SK-N-SH (cell line): ENCODE measurements around the gene TP53I13. TPM values are rescaled to one million over a fixed set of nuclear protein-coding genes. Genes with fewer than 3 reads are reported as not detected.

Experiments
- CTCF ChIA-PET: fragments of 300-600, 350-600 bp; formaldehyde crosslinking; extraction: SDS; loops from one replicate; lab custom pipeline; 2021; lab: Yijun Ruan, JAX
- POLR2A ChIA-PET: fragments of 350-600 bp; sonication (Branson Sonifier 250); formaldehyde crosslinking; extraction: SDS; loops from one replicate; lab custom pipeline; 2020; ENCODE audit warnings: antibody characterized with exemption, inconsistent platforms; lab: Yijun Ruan, JAX
- DNase-seq: peaks from one replicate; pipeline ENCODE4 v3.0.0; 2012
- H2AFZ ChIP-seq: fragments of 200-600 bp; sonication (generic); 2 replicates; pipeline ENCODE4 v1.8.1; 2016; ENCODE audit warnings: antibody characterized with exemption, mild to moderate bottlenecking, low read depth
- H3F3A ChIP-seq: fragments of 200-600 bp; sonication (generic); replicated peaks from 2 replicates; pipeline ENCODE3; 2016; ENCODE audit warnings: antibody characterized with exemption, mild to moderate bottlenecking; ENCODE audit not compliant: insufficient read depth
- H3K27ac ChIP-seq, 2 experiments: fragments of 200-500 bp in 1 of 2; fragments of 200-600 bp in 1 of 2; sonication (Bioruptor generic) in 1 of 2; sonication (generic), shearing (Covaris generic) in 1 of 2; 2 replicates each; pipeline versions ENCODE4 v1.5.1 to v1.6.1; 2014 to 2016; ENCODE audit warnings: low read depth in 2 of 2, inconsistent platforms in 1 of 2, low read length in 1 of 2, mild to moderate bottlenecking in 1 of 2, mixed read lengths in 1 of 2
- H3K27me3 ChIP-seq: fragments of 200-600 bp; sonication (generic), shearing (Covaris generic); 2 replicates; pipeline ENCODE4 v1.6.1; 2016; ENCODE audit warnings: mixed run types; ENCODE audit not compliant: insufficient read depth
- H3K36me3 ChIP-seq, 2 experiments: fragments of 200-500 bp in 1 of 2; fragments of 200-600 bp in 1 of 2; sonication (Bioruptor generic) in 1 of 2; sonication (generic) in 1 of 2; replicated peaks in 1 of 2; 2 replicates each; pipeline versions ENCODE3 to v1.5.1; 2014 to 2016; ENCODE audit warnings: low read length in 1 of 2, mild to moderate bottlenecking in 1 of 2; ENCODE audit not compliant: insufficient read depth in 2 of 2, control insufficient read depth in 1 of 2
- H3K4me1 ChIP-seq, 2 experiments: fragments of 200-500 bp in 1 of 2; fragments of 200-600 bp in 1 of 2; sonication (Bioruptor generic) in 1 of 2; sonication (generic), shearing (Covaris generic) in 1 of 2; 2 replicates each; pipeline versions ENCODE4 v1.5.1 to v1.6.1; 2014 to 2016; ENCODE audit warnings: low read depth in 1 of 2, low read length in 1 of 2, mixed run types in 1 of 2; ENCODE audit not compliant: insufficient read depth in 2 of 2, control insufficient read depth in 1 of 2
- H3K4me2 ChIP-seq: fragments of 200-600 bp; sonication (generic), shearing (Covaris generic); 2 replicates; pipeline ENCODE4 v1.6.1; 2017; ENCODE audit warnings: mixed run types
- H3K4me3 ChIP-seq, 2 experiments: fragments of 200-500 bp in 1 of 2; fragments of 200-600 bp in 1 of 2; sonication (Bioruptor generic) in 1 of 2; sonication (generic), shearing (Covaris generic) in 1 of 2; 2 replicates each; pipeline versions ENCODE4 v1.5.1 to v1.8.1; 2014 to 2016; ENCODE audit warnings: low read depth in 2 of 2, inconsistent platforms in 1 of 2, low read length in 1 of 2, mild to moderate bottlenecking in 1 of 2, mixed read lengths in 1 of 2, moderate library complexity in 1 of 2
- H3K79me2 ChIP-seq: fragments of 200-600 bp; sonication (generic); 2 replicates; pipeline ENCODE4 v1.8.1; 2017; ENCODE audit warnings: mild to moderate bottlenecking; ENCODE audit not compliant: insufficient read depth
- H3K9ac ChIP-seq: fragments of 200-600 bp; sonication (generic); 2 replicates; pipeline ENCODE4 v1.6.1; 2017; ENCODE audit warnings: mixed run types
- H3K9me2 ChIP-seq: fragments of 200-600 bp; sonication (generic); 2 replicates; pipeline ENCODE4 v1.6.1; 2017; ENCODE audit warnings: mixed run types
- H3K9me3 ChIP-seq: fragments of 200-600 bp; sonication (generic); 2 replicates; pipeline ENCODE4 v1.6.1; 2017; ENCODE audit warnings: mixed run types, mild to moderate bottlenecking, moderate library complexity
- H4K20me1 ChIP-seq: fragments of 200-600 bp; sonication (generic); 2 replicates; pipeline ENCODE4 v1.6.1; 2017; ENCODE audit warnings: mild to moderate bottlenecking, mixed run types; ENCODE audit not compliant: insufficient read depth
- CHD2 ChIP-seq: fragments of 150-350 bp; IDR thresholded peaks from 2 replicates; pipeline ENCODE4 v1.6.1; 2018; ENCODE audit warnings: low read length; ENCODE audit not compliant: partially characterized antibody
- FOSL2 ChIP-seq: IDR thresholded peaks from 2 replicates; pipeline ENCODE4 v1.4.0; 2012; ENCODE audit warnings: low read depth, mild to moderate bottlenecking, moderate library complexity, borderline replicate concordance
- FOXM1 ChIP-seq: IDR thresholded peaks from 2 replicates; pipeline ENCODE4 v1.4.0; 2012; ENCODE audit warnings: low read depth, mild to moderate bottlenecking
- JUND ChIP-seq: IDR thresholded peaks from 2 replicates; pipeline ENCODE4 v1.4.0; 2012
- MEF2A ChIP-seq: IDR thresholded peaks from 2 replicates; pipeline ENCODE4 v1.4.0; 2012; ENCODE audit warnings: low read depth, borderline replicate concordance
- NFIC ChIP-seq: IDR thresholded peaks from 2 replicates; pipeline ENCODE4 v1.4.0; 2012; ENCODE audit warnings: borderline replicate concordance
- POLR2AphosphoS5 ChIP-seq: IDR thresholded peaks from 2 replicates; pipeline ENCODE4 v1.6.1; 2012; ENCODE audit warnings: low read depth, low read length
- RCOR1 ChIP-seq: fragments of 150-350 bp; IDR thresholded peaks from 2 replicates; pipeline ENCODE4 v1.6.1; 2017; ENCODE audit warnings: antibody characterized with exemption, low read length
- RFX5 ChIP-seq: IDR thresholded peaks from 2 replicates; pipeline ENCODE4 v1.6.1; 2012; ENCODE audit warnings: mild to moderate bottlenecking, improper control_type of control experiment, low read length
- RXRA ChIP-seq: IDR thresholded peaks from 2 replicates; pipeline ENCODE4 v1.4.0; 2012; ENCODE audit warnings: low read depth, mild to moderate bottlenecking, borderline replicate concordance
- TAF1 ChIP-seq: IDR thresholded peaks from 2 replicates; pipeline ENCODE4 v1.6.1; 2012; ENCODE audit warnings: low read depth, mild to moderate bottlenecking, low read length, moderate library complexity, borderline replicate concordance
- YY1 ChIP-seq: IDR thresholded peaks from 2 replicates; pipeline ENCODE4 v1.4.0; 2012; ENCODE audit warnings: low read depth, mild to moderate bottlenecking
- WGBS: methylation state at CpG from one replicate; pipeline ENCODE4 v1.1.6; 2017; ENCODE audit warnings: low lambda C conversion rate; 5-methylcytosine and 5-hydroxymethylcytosine counted together
- polyA plus RNA-seq, 3 experiments: library from polyadenylated mRNA; depleted of rRNA; stranded (reverse); fragments of >200 nt; gene quantifications; 2 replicates each; pipeline ENCODE4 v1.2.3, GENCODE V29; 2012
- TF ChIP-seq, protein P1 (sequence below): IDR thresholded peaks from 2 replicates; pipeline ENCODE4 v1.4.0; 2012; ENCODE audit warnings: low read depth, borderline replicate concordance
- TF ChIP-seq, protein P2 (sequence below): IDR thresholded peaks from 2 replicates; pipeline ENCODE4 v1.6.1; 2012; ENCODE audit warnings: mild to moderate bottlenecking, low read depth, low read length, moderate library complexity
- TF ChIP-seq, protein P3 (sequence below): IDR thresholded peaks from 2 replicates; pipeline ENCODE4; 2012
- TF ChIP-seq, protein P4 (sequence below): fragments of 200-600 bp; sonication (generic); IDR thresholded peaks from 2 replicates; pipeline ENCODE4 v1.6.1; 2017; ENCODE audit warnings: antibody characterized with exemption, mild to moderate bottlenecking, moderate library complexity

Gene TP53I13
- polyA plus RNA-seq, 1 of the 3 experiments (the other 2 are of a cell fraction): 39.2 TPM

DNA sequence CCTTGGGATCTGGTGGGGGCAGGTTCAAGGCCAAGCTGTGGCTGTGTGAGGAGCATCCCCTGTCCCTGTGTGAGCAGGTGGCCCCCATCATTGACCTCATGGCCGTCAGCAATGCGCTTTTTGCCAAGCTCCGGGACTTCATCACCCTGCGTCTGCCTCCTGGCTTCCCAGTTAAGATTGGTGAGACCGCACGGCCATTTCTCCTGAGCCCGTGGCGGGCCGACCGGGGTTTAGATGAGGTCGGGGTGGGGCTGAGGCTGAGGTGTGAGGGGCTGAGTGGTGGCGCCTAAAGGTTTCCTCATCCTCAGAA lies 43.5 kb downstream of the TP53I13 start:
- no peaks in the 10 kb centered on the region for H3K27me3 ChIP-seq
- H3K27ac ChIP-seq: no peak overlapping the region; a peak in 1 of 4 replicates
- peaks cover 0 to 34% of the 10 kb centered on the region in 2 experiments for H3K36me3 ChIP-seq
- H3K9me3 ChIP-seq: no peaks in the 10 kb centered on the region
- H2AFZ ChIP-seq: no peak overlapping the region
- WGBS: 94% methylated on average over 4 of the region's 12 CpGs
- H3K4me2 ChIP-seq: no peak overlapping the region
- POLR2A ChIA-PET: no interaction called here
- DNase-seq: no peak
- no peaks in the 10 kb centered on the region for H4K20me1 ChIP-seq
- CTCF ChIA-PET: no interaction called here
- no peak overlapping the region for H3K9ac ChIP-seq
- no peaks in the 10 kb centered on the region for H3F3A ChIP-seq
- no peaks in the 10 kb centered on the region for H3K79me2 ChIP-seq
- H3K9me2 ChIP-seq: no peaks in the 10 kb centered on the region
- no peak for TF ChIP-seq JUND
- no peak for TF ChIP-seq CHD2
- TF ChIP-seq FOSL2: no peak
- TF ChIP-seq TAF1: no peak
- TF ChIP-seq, protein P1, sequence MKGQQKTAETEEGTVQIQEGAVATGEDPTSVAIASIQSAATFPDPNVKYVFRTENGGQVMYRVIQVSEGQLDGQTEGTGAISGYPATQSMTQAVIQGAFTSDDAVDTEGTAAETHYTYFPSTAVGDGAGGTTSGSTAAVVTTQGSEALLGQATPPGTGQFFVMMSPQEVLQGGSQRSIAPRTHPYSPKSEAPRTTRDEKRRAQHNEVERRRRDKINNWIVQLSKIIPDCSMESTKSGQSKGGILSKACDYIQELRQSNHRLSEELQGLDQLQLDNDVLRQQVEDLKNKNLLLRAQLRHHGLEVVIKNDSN: no peak
- TF ChIP-seq, protein P2, sequence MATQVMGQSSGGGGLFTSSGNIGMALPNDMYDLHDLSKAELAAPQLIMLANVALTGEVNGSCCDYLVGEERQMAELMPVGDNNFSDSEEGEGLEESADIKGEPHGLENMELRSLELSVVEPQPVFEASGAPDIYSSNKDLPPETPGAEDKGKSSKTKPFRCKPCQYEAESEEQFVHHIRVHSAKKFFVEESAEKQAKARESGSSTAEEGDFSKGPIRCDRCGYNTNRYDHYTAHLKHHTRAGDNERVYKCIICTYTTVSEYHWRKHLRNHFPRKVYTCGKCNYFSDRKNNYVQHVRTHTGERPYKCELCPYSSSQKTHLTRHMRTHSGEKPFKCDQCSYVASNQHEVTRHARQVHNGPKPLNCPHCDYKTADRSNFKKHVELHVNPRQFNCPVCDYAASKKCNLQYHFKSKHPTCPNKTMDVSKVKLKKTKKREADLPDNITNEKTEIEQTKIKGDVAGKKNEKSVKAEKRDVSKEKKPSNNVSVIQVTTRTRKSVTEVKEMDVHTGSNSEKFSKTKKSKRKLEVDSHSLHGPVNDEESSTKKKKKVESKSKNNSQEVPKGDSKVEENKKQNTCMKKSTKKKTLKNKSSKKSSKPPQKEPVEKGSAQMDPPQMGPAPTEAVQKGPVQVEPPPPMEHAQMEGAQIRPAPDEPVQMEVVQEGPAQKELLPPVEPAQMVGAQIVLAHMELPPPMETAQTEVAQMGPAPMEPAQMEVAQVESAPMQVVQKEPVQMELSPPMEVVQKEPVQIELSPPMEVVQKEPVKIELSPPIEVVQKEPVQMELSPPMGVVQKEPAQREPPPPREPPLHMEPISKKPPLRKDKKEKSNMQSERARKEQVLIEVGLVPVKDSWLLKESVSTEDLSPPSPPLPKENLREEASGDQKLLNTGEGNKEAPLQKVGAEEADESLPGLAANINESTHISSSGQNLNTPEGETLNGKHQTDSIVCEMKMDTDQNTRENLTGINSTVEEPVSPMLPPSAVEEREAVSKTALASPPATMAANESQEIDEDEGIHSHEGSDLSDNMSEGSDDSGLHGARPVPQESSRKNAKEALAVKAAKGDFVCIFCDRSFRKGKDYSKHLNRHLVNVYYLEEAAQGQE: no peak
- no peak for TF ChIP-seq YY1
- TF ChIP-seq NFIC: no peak
- no peak for TF ChIP-seq MEF2A
- TF ChIP-seq, protein P3, sequence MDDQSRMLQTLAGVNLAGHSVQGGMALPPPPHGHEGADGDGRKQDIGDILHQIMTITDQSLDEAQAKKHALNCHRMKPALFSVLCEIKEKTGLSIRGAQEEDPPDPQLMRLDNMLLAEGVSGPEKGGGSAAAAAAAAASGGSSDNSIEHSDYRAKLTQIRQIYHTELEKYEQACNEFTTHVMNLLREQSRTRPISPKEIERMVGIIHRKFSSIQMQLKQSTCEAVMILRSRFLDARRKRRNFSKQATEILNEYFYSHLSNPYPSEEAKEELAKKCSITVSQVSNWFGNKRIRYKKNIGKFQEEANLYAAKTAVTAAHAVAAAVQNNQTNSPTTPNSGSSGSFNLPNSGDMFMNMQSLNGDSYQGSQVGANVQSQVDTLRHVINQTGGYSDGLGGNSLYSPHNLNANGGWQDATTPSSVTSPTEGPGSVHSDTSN: no peak
- TF ChIP-seq, protein P4, sequence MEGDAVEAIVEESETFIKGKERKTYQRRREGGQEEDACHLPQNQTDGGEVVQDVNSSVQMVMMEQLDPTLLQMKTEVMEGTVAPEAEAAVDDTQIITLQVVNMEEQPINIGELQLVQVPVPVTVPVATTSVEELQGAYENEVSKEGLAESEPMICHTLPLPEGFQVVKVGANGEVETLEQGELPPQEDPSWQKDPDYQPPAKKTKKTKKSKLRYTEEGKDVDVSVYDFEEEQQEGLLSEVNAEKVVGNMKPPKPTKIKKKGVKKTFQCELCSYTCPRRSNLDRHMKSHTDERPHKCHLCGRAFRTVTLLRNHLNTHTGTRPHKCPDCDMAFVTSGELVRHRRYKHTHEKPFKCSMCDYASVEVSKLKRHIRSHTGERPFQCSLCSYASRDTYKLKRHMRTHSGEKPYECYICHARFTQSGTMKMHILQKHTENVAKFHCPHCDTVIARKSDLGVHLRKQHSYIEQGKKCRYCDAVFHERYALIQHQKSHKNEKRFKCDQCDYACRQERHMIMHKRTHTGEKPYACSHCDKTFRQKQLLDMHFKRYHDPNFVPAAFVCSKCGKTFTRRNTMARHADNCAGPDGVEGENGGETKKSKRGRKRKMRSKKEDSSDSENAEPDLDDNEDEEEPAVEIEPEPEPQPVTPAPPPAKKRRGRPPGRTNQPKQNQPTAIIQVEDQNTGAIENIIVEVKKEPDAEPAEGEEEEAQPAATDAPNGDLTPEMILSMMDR: no peak
- no peak for TF ChIP-seq RXRA
- TF ChIP-seq RFX5: no peak
- TF ChIP-seq FOXM1: no peak
- TF ChIP-seq POLR2AphosphoS5: no peak
- TF ChIP-seq RCOR1: no peak
- TF ChIP-seq, all 33 proteins: peak for 0
- Histone ChIP-seq H3K4me1 (peaks cover 0 to 2% of the 10 kb centered on the region in 2 experiments; a peak in 1 of 4 replicates), H3K4me3 (no peak overlapping the region)
